BLaER1 treated with 17β-estradiol and CSF1 and Interleukin-3, amounts not matched to agents 10 nM and 100 nM (cell line): ENCODE results near the gene SLC22A16.
"Not testable (repeated sequence)": the region's sequence is repeated elsewhere in the genome, so short reads cannot be mapped to it uniquely, and the experiment has no call there.

Experiments used
- H3K27ac ChIP-seq, 11 experiments: shearing (Covaris generic); formaldehyde crosslinking; 2 replicates each; pipeline ENCODE4 v1.8.1; 2022
- H3K27me3 ChIP-seq, 11 experiments: shearing (Covaris generic); formaldehyde crosslinking; 2 replicates each; pipeline ENCODE4 v1.8.1; 2022
- H3K36me3 ChIP-seq, 11 experiments: shearing (Covaris generic); formaldehyde crosslinking; 2 replicates each; pipeline ENCODE4 v1.8.1; 2022
- H3K4me1 ChIP-seq, 10 experiments: shearing (Covaris generic); formaldehyde crosslinking; 2 replicates each; pipeline ENCODE4 v1.8.1; 2022
- H3K4me2 ChIP-seq, 11 experiments: shearing (Covaris generic); formaldehyde crosslinking; 2 replicates each; pipeline ENCODE4 v1.8.1; 2022
- H3K4me3 ChIP-seq, 10 experiments: shearing (Covaris generic); formaldehyde crosslinking; 2 replicates each; pipeline ENCODE4 v1.8.1; 2022
- H3K9ac ChIP-seq, 11 experiments: shearing (Covaris generic); formaldehyde crosslinking; 2 replicates each; pipeline ENCODE4 v1.8.1; 2022
- H3K9me3 ChIP-seq, 11 experiments: shearing (Covaris generic); formaldehyde crosslinking; replicated peaks in 1 of 11; 2 replicates each; pipeline ENCODE4 v1.8.1; 2022
- H4K20me1 ChIP-seq, 11 experiments: shearing (Covaris generic); formaldehyde crosslinking; 2 replicates each; pipeline ENCODE4 v1.8.1; 2022
- Cebpa-rat ChIP-seq, 11 experiments: shearing (Covaris generic); IDR thresholded peaks; 2 replicates each; pipeline ENCODE4 v1.8.1; 2022

SLC22A16 gene

GRCh38 chr6:110517034-110517433, 40.6 kb upstream of the SLC22A16 start:
- H3K36me3 ChIP-seq = no peaks in the 10 kb centered on the region
- H3K27ac ChIP-seq = no peak overlapping the region
- H3K4me1 ChIP-seq = peaks cover 0 to 14% (median 0%) of the 10 kb centered on the region in 10 experiments; a peak in 3 of 20 replicates
- H3K4me3 ChIP-seq = no peak overlapping the region
- no peak overlapping the region for H3K9ac ChIP-seq
- TF ChIP-seq Cebpa-rat (IDR thresholded peaks at IDR 0.05) = no peak
- no peaks in the 10 kb centered on the region for H3K9me3 ChIP-seq
- H3K4me2 ChIP-seq = no peak overlapping the region
- H3K27me3 ChIP-seq = no peaks in the 10 kb centered on the region
- H4K20me1 ChIP-seq = no peaks in the 10 kb centered on the region

GRCh38 chr6:110514818-110515217, 38.4 kb upstream of the SLC22A16 start:
- no peaks in the 10 kb centered on the region for H3K9me3 ChIP-seq
- H4K20me1 ChIP-seq = no peaks in the 10 kb centered on the region
- no peak overlapping the region for H3K27ac ChIP-seq
- H3K36me3 ChIP-seq = no peaks in the 10 kb centered on the region
- H3K4me3 ChIP-seq = no peak overlapping the region
- H3K27me3 ChIP-seq = no peaks in the 10 kb centered on the region
- H3K4me1 ChIP-seq = peaks cover 0 to 19% (median 0%) of the 10 kb centered on the region in 10 experiments; a peak in 6 of 20 replicates
- TF ChIP-seq Cebpa-rat (IDR thresholded peaks at IDR 0.05) = no peak
- H3K9ac ChIP-seq = no peak overlapping the region
- 0 out of 22 replicates have a peak overlapping the region, but pooled peaks of 1 of the 11 experiments have one; percentile 29 for H3K4me2 ChIP-seq

- H3K9ac ChIP-seq = no peak overlapping the region
- no peak overlapping the region for H3K4me3 ChIP-seq
- H3K9me3 ChIP-seq = peaks cover 0 to 9% (median 7%) of the 10 kb centered on the region in 11 experiments; a peak in 3 of 22 replicates
- no peak for TF ChIP-seq Cebpa-rat (IDR thresholded peaks at IDR 0.05)
- no peaks in the 10 kb centered on the region for H3K27me3 ChIP-seq
- H4K20me1 ChIP-seq = no peaks in the 10 kb centered on the region
- peak overlapping the region in 1 of 11 experiments; percentile 32; a peak in 1 of 22 replicates for H3K4me2 ChIP-seq
- H3K36me3 ChIP-seq = no peaks in the 10 kb centered on the region
- H3K4me1 ChIP-seq = peaks cover 0 to 27% (median 0%) of the 10 kb centered on the region in 10 experiments; a peak in 6 of 20 replicates
- no peak overlapping the region for H3K27ac ChIP-seq
These were observed 36.6 kb upstream of the SLC22A16 start for GRCh38 chr6:110512991-110513390.

GRCh38 chr6:110512549-110512948, 36.1 kb upstream of the SLC22A16 start:
- H3K27me3 ChIP-seq, H3K9ac ChIP-seq, H3K4me3 ChIP-seq, H4K20me1 ChIP-seq, H3K36me3 ChIP-seq, H3K27ac ChIP-seq: not testable (repeated sequence)
- Histone ChIP-seq H3K4me1 (peaks cover 0 to 27% (median 0%) of the 10 kb centered on the region in 10 experiments; a peak in 6 of 20 replicates), H3K4me2 (peak overlapping the region in 1 of 11 experiments; percentile 32; a peak in 1 of 22 replicates), H3K9me3 (peaks cover 0 to 14% (median 7%) of the 10 kb centered on the region in 11 experiments; a peak in 3 of 22 replicates)

- no peak overlapping the region for H3K27ac ChIP-seq
- no peak for TF ChIP-seq Cebpa-rat (IDR thresholded peaks at IDR 0.05)
- H3K27me3 ChIP-seq = no peaks in the 10 kb centered on the region
- no peaks in the 10 kb centered on the region for H4K20me1 ChIP-seq
- peaks cover 0 to 27% (median 0%) of the 10 kb centered on the region in 10 experiments; a peak in 6 of 20 replicates for H3K4me1 ChIP-seq
- peaks cover 0 to 15% (median 7%) of the 10 kb centered on the region in 11 experiments; a peak in 8 of 22 replicates for H3K9me3 ChIP-seq
- H3K4me2 ChIP-seq = no peak overlapping the region
- H3K4me3 ChIP-seq = no peak overlapping the region
- H3K9ac ChIP-seq = no peak overlapping the region
- no peaks in the 10 kb centered on the region for H3K36me3 ChIP-seq
These were observed 35.0 kb upstream of the SLC22A16 start for GRCh38 chr6:110511401-110511800.

GRCh38 chr6:110509617-110510241, 33.3 kb upstream of the SLC22A16 start:
- Histone ChIP-seq H3K9me3 (peaks cover 0 to 30% (median 15%) of the 10 kb centered on the region in 11 experiments; a peak in 15 of 22 replicates), H3K36me3 (no peaks in the 10 kb centered on the region), H3K4me1 (peaks cover 0 to 24% (median 0%) of the 10 kb centered on the region in 10 experiments; a peak in 6 of 20 replicates), H3K27me3 (no peaks in the 10 kb centered on the region), H3K4me2 (peak overlapping the region in 3 of 11 experiments; percentile 22 to 45 (median 40); a peak in 5 of 22 replicates), H3K9ac (no peak overlapping the region), H3K27ac (peak overlapping the region in 3 of 11 experiments; percentile 35 to 66 (median 43); a peak in 3 of 22 replicates), H4K20me1 (no peaks in the 10 kb centered on the region), H3K4me3 (no peak overlapping the region)
- no peak for TF ChIP-seq Cebpa-rat (IDR thresholded peaks at IDR 0.05)

GRCh38 chr6:110504891-110505290, 28.5 kb upstream of the SLC22A16 start:
- H4K20me1 ChIP-seq, H3K4me3 ChIP-seq, H3K9ac ChIP-seq, H3K27me3 ChIP-seq, H3K36me3 ChIP-seq, H3K4me2 ChIP-seq, H3K4me1 ChIP-seq, H3K27ac ChIP-seq: not testable (repeated sequence)
- peaks cover under 1 to 35% (median 20%) of the 10 kb centered on the region in 11 experiments; a peak in 15 of 22 replicates for H3K9me3 ChIP-seq

GRCh38 chr6:110495949-110496348, 19.5 kb upstream of the SLC22A16 start:
- H3K27ac ChIP-seq = no peak overlapping the region
- H3K36me3 ChIP-seq = no peaks in the 10 kb centered on the region
- H3K9ac ChIP-seq = no peak overlapping the region
- H4K20me1 ChIP-seq = no peaks in the 10 kb centered on the region
- H3K4me2 ChIP-seq = no peak overlapping the region
- no peak for TF ChIP-seq Cebpa-rat (IDR thresholded peaks at IDR 0.05)
- H3K27me3 ChIP-seq = no peaks in the 10 kb centered on the region
- no peaks in the 10 kb centered on the region for H3K4me1 ChIP-seq
- H3K4me3 ChIP-seq = no peak overlapping the region
- peaks cover 7 to 35% (median 25%) of the 10 kb centered on the region in 11 experiments; a peak in 18 of 22 replicates for H3K9me3 ChIP-seq

- H3K27me3 ChIP-seq = no peaks in the 10 kb centered on the region
- H3K9ac ChIP-seq = no peak overlapping the region
- H3K4me3 ChIP-seq = no peak overlapping the region
- no peaks in the 10 kb centered on the region for H3K4me1 ChIP-seq
- H4K20me1 ChIP-seq = no peaks in the 10 kb centered on the region
- no peak for TF ChIP-seq Cebpa-rat (IDR thresholded peaks at IDR 0.05)
- no peaks in the 10 kb centered on the region for H3K36me3 ChIP-seq
- H3K27ac ChIP-seq = no peak overlapping the region
- H3K9me3 ChIP-seq = peaks cover 0 to 21% (median 9%) of the 10 kb centered on the region in 11 experiments; a peak in 11 of 22 replicates
- no peak overlapping the region for H3K4me2 ChIP-seq
These were observed 16.9 kb upstream of the SLC22A16 start for GRCh38 chr6:110493253-110493800.
